NCI-H748 treated with DMSO at 0.1 percent for 48 hours (cell line): ENCODE results near the gene RAB40C.
A peak's percentile ranks its signal among the peaks of the same experiment; 100 is the strongest.

Source experiments
- DNase-seq: peaks from one replicate; lab custom pipeline; 2025; lab: John Stamatoyannopoulos, UW

The RAB40C gene, protein sequence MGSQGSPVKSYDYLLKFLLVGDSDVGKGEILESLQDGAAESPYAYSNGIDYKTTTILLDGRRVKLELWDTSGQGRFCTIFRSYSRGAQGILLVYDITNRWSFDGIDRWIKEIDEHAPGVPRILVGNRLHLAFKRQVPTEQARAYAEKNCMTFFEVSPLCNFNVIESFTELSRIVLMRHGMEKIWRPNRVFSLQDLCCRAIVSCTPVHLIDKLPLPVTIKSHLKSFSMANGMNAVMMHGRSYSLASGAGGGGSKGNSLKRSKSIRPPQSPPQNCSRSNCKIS

DNA sequence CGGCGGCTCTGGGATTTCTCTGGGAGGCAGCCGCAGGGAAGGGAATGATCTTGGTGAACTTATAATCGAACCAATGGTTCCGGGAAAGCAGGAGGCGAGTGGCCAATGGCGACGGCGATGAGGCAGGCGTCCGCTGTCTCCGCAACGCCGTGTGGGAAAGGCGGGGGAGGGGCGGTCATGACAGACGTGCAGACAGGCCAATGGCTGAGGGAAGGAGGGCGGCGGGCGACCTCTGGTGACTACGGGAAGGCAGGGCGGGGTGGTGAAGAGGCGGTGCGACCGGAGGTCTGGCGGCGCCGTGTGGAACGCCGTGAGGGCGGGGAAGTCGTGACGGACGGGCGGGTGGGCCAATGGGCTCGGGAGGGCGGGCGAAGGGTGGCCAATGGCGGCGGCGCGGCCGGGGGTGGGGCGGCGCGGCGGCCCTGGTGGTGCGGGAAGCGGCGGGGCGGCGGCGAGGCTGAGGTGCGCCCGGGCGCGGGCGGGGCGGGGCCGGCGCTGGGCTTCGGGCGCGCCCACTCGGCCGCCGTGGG, at the start of gene RAB40C:
TSS of gene RAB40C (plus strand) at position 409 of the 530 bp plus-strand sequence. CDS start 226 bp downstream, outside the sequence.
- DNase-seq, result peak; percentile 80

DNA sequence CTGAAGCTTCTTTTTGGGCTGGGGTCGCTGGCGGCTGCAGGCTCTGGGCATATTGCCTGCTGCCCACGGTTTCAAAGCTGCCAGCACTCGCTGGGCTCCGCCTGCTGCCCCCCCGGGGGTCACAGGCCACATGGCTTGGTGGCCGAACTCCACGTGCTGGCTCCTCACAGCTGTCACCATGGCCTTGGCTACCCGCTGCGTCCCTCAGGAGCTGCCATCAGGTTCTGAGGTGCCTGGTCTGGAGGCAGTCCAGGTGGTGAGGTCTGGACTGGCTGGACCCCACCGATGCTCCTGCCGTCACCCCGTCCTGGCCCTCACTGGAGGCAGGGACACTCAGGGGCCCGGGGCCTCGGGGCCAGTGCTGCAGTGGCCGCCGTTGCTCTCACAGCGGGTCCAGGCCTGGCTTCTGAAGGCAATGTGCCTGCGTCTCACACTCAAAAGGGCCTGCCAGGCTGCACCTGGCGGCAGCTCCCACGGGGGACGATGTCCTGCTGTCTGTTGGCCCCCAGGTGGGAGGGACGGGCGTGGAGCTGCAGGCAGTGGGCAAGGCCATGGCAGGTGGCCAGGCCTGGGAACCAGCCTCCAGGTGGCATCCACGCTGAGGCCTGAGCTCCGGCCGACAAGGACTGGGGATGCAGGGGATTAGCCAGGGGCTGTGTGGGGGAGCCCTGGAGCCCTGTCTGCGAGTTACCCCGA, 49.1 kb upstream of the RAB40C start:
- DNase-seq, result no peak

DNA sequence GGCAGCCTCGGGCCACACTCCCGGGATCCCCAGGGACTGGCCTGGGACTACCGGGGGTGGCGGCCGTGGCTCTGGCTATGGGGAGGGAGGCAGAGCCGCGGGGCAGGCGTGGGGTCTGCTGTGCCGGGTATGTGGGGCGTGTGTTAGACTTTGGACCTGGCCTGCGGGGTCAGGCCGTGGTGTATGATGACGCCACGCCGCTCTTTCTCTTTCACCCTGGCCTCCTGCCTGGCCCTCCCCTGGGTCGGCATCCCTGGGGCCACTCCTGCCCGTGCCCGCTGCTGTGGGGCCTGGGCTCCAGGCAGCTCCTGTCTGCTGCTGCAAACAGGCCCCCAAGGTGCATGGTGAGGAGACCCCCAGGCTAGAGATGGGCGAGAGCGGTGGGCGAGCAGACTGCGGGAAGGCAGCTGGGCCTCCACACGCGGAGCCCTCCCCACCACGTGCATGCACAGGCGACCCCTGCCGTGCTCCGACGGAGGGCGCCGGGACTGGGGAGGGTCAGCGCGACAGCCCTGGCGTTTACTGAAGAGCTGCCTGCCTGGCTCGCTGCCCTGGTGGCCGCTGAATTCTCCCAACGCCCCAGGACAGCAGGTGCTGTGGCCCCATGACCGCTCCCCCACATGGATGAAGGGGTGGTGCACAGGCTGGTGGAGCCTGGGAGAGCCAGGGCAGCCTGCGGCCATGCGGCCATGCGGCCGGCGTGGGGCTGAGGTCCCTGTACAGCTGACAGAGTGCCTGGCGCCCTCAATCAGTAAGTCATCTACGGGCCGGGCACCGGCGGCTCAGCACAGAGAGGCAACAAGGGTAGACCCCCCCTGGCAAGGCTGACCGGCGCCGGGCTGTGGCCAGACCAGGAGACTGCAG, 46.3 kb upstream of the RAB40C start:
- DNase-seq, result no peak

DNA sequence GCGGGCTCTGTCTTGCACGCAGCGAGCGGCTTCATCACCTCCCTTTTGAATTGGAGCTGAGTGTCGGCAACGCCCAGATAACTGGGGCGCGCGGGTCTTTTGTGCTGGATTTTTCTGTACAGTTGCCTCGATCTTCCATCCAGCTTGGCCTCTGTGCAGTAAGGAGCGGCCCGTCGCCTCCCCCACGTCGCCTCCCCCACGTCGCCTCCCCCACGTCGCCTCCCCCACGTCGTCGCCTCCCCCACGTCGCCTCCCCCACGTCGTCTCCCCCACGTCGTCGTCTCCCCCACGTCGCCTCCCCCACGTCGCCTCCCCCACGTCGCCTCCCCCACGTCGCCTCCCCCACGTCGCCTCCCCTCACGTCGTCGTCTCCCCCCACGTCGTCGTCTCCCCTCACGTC, 45.3 kb upstream of the RAB40C start:
- no peak for DNase-seq

DNA sequence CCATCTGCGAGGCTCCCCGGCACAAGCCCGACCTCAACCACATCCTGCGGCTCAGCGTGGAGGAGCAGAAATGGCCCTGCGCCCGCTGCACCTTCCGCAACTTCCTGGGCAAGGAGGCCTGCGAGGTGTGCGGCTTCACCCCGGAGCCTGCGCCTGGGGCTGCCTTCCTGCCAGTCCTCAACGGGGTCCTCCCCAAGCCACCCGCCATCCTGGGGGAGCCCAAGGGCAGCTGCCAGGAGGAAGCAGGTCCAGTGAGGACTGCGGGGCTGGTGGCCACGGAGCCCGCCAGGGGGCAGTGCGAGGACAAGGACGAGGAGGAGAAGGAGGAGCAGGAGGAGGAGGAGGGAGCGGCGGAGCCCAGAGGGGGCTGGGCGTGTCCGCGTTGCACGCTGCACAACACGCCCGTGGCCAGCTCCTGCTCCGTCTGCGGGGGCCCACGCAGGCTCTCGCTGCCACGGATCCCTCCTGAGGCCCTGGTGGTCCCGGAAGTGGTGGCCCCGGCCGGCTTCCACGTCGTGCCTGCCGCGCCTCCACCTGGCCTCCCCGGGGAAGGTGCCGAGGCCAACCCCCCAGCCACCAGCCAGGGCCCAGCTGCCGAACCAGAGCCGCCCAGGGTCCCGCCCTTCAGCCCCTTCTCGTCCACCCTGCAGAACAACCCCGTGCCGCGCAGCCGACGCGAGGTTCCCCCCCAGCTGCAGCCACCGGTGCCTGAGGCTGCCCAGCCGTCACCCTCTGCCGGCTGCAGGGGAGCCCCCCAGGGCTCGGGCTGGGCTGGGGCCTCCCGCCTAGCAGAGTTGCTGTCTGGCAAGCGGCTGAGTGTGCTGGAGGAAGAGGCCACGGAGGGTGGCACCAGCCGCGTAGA, 42.7 kb upstream of the RAB40C start:
- no peak for DNase-seq

DNA sequence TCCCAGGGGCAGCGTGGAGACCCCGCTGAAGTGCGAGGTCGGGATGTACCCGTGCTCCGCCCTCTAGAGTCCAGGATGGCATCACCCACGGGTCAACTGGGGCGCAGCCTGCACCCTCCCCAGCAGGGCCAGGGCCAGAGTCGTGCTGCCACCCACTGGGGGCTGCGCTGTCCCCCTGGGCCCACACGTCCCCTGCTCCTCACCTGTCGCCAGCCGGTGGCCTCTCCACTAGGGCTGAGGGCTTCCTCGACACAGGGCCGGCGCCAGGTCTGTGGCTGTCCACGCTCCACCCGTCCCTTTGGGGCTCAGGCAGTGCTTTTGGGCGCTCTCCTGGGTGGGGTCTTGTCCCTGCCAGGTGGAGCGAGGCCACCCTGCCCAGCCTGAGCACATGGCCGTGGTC, 41.3 kb upstream of the RAB40C start:
- DNase-seq, result no peak

DNA sequence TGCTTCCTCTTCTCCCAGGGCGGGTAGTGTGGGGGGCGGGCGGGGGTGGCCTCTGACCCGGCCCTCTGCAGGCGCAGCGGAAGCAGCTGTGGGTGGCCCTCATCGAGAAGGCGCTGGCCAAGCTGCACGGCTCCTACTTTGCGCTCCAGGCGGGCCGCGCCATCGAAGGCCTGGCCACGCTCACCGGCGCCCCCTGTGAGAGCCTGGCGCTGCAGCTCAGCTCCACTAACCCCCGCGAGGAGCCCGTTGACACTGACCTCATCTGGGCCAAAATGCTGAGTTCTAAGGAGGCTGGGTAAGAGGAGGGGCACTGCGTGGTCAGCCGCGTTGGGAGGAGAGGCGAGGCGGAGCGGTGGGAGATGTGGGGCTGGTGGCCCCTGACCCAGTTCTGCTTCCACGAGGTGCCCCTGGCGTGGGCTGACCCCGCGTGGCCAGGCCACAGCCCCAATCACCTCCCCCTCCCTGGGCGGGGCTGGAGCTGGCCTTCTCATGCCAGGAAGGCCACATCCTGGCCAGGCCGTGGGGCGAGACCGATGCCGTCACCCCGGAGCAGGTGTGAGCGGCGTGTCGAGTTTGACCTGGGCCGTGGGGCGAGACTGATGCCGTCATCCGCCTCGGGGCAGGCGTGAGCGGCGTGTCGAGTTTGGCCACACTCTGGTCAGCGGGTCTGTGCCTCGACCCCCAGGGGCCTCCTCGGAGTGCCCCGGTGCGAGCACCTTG, 40.2 kb upstream of the RAB40C start:
- DNase-seq, result no peak

DNA sequence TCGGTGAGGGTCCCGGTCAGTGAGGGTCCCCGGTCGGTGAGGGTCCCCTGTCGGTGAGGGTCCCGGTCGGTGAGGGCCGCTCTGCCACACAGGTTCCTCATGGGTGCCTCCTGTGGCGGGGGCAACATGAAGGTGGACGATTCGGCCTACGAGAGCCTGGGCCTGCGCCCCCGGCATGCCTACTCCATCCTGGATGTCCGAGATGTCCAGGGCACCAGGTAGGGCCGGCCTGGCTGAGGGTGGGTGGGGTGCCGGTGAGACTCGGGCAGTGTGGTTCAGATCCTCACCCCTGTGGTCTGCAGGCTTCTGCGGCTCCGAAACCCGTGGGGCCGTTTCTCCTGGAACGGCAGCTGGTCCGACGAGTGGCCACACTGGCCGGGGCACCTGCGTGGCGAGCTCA, 38.7 kb upstream of the RAB40C start:
- DNase-seq, result no peak

DNA sequence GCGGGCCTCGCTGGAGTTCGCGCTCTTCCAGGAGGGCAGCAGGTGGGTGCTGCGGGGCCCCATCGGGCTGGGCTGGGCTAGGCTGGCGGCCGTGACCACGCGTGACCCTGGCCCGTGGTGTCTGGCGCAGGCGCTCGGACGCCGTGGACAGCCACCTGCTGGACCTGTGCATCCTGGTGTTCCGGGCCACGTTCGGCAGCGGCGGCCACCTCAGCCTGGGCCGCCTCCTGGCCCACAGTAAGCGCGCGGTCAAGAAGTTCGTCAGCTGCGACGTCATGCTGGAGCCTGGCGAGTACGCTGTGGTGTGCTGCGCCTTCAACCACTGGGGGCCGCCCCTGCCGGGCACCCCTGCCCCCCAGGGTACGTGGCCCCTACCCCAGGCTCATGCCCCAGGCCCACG, 37.7 kb upstream of the RAB40C start:
- no peak for DNase-seq

DNA sequence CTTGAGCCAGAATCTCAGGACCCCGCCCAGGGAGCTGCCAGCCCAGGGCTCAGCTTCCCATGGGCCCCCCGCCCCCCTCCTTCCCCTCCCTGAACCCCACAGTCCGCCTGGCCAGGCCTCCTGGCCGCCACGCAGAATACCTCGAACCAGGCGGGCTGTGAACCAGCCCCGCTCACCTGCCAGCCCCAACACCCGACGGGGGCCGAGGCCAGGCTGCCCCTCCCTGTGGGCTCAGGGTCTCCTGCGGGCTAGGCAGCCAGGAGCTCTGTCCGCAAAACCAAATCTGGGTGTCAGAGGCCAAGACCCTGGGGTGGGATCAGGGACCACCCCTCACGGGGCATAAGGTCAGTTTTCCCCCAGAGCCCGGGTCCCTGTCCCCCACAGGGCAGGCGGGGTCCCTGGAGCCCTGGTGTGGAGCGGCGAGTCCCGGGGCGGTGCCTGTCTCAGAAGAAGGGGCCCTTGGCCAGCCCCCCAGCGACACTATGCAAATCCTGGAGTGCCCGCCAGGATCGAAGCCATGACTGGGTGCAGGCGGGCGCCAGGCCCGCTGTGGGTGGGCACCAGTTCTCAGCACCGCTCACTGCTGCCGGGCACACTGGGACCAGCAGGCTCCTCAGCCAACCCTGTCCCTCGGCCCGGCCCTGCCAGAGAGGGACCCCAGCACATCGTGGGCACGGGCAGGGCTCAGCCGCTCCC, 36.1 kb upstream of the RAB40C start:
- no peak for DNase-seq

DNA sequence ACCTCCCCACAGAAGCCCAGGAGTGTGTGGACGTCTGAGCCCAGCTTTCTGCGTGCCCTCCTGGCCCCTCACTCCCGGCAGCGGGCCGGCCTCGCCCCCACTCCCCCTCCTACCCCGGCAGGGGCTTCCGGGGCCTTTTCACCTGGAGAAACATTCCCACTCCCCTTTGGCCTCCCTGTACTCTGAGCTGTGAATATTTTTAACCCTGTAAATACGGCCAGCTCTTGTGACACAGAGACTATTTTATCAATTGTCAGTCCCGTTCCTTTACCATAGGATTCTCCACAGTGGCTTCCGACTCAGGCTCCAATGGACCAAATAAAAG, 35.6 kb upstream of the RAB40C start:
- DNase-seq, result no peak

DNA sequence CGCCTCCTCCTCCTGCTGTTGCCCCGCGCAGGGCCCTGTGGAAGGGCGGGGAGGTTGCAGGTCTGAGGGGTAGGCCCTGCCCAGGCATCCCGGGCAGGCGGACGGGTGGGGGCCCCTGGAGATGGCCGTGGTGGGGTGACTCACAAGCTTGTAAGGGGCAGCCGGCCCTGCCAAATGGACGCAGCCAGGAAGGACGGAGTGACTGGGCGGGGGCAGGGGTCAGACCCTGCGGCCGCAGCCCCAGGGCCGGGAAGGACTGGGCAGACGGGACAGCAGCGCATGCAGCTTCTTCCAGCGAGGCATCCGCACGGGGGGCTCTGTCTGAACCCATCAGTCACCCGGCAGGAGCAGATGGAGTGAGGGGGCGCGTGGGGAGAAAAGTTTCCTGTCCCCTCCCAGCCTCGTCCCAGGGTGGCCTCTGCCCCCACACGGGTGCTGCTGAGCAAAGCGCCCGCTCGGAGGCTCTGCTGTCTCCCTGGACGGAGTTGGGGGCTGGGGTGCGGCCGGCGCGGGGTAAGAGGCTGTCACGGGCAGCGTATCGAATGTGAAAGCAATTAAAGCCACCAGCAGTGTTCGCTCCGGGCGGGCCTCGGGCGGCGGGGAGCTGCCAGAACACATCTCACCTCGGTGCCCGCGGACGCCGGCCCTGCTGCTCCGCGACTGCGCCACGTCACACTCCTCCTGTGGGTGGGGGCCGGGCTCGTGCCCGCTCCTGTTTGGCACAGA, 35.1 kb upstream of the RAB40C start:
- no peak for DNase-seq

DNA sequence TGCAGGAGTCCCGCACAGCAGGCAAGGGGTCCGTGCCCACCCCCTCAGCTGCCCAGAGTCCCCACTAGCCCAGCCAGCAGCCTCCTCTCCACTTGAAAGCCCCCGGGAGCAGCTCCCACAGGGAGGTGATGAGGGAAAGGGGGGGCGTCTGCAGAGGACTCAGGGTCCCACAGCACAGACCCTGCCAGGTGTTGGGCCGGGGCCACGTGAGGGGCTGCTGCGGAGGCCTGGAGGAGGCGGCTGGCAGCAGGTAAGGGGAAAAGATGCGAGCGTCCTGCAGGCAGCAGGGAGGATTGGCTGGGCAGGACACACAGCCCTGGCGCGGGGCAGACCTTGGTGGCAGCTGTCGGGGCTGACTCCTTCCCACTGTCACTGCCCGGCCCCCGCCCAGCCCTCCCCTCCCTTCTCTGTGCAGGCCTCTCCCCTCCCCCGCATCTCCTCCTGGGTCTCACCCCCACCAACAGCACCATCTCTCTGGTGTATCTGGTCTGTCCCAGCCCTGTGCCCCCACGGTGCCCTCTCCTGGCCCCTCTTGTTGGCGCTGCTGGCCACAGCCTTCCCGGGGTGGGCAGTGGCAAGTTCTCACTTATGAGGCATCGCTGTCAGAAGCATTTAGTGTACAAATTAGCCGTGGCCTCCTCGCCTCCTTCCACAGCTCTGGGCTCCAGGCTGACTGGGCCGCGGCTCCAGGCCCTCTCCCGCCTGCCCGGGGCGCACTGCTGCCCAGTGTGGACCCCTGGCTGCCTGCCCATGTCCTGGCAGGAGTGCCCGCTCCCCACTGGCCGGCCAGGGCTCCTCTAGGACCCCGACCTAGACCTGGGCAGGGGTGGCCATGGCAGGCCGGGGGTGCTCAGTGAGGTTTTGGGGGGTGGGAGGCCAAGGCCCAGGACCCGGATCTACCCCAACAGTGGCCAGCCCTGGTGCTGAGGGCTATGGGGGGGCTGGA, 34.1 kb upstream of the RAB40C start:
- DNase-seq, result no peak

DNA sequence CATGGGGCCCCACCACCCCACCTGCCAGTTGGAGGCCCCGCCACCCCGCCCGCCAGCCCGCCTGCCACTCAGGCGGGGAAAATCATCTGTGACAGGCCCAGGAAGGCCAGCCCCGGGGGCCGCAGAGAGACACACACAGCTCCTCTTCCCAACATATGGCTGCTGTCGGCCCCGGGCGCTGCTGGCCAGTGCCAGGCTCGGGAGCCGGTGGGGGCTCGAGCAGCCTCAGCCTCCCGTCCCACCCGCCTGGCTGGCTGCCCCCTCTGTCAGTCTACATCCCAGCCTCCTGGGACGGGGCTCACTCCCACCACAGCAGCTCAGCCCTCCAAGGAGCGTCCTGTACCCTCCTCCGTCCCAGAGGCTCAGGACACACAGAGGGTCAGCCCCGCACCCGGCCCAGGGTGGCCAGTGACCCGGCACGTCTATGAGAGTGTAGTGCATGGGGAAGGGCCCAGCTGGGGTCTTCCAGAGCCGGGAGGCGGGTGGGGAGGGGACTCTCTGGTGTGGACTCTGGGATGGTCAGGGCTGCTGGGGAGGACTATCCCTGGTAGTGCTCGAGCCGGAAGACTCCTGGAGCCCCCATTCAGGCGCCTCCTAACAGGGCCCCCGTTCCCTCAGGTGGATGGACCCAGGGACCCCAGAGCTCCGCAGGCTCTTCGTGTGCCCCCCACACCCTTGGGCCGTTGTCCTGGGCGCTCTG, 33.2 kb upstream of the RAB40C start:
- no peak for DNase-seq

DNA sequence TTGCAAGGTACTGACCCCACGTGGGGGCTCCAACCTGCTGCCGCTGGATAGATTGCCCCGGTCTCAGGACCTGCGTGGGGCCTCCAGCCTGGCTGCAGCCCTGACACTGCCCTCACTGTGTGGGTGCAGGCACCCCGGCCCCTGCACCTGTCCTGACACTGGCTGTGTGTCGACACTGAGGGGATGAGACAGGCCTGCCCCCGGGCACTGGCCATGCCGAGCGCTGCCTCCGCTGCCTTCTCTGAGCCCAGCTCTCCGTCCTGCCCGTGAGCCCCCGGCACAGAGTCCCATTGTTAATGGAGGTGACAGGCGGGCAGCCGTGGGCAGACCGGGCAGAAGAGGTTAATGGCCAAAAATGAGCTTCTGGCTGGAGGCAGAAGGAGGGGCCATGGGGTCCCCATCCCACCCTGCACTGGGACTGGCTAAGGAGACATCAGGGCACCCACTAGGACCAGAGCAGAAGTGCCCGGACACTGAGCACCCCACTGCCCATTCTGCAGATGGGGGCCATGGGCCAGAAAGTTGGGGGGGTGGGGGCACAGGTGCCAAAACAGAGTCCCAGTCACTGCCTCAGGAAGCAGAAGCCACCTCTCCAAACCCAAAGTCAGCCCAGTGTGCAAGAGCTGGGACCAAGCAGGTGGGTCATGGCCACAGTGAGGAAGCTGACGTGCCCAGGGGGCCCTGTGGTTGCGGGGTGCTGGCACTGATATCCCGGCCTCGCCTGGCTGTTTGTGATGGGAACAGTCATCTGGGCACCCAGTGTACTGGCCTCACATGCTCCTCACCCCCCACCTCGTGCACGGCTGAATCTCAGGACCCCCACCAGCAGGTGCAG, 32.2 kb upstream of the RAB40C start:
- no peak for DNase-seq

DNA sequence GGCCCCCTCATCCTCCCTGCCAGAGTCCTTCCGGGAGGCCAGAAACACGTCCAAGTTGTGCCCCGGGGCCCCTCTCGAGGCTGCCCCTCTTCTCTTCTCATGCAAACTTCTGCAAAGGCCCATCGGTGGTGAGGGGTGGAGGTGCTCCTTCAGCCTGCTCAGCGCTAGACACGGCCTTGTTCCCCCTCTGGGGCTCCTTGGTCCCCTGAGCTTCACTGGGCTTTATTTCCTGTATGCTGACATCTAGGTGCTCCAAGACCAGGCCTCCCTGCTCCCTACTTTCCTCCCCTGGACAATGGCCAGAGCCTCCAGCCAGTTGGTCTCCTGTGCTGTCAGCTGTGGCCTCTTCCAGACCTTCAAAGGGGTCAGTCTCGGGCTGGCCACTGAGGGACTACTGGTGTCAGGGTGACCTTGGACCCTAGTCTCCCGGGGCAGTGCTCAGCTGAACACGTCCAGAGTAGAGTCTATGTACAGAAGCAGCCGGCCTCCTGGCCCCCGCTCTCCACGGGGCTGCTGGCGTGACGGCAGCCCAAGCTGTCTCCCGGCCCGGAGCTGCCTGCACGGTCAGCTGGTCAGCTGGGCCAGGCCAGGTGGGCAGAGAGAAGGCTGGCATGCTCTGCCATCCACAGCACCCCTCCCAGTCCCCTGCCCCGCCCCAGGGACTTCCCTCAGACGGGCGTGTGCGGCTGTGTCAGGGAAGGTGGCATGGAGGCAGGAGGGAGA, 31.4 kb upstream of the RAB40C start:
- no peak for DNase-seq

DNA sequence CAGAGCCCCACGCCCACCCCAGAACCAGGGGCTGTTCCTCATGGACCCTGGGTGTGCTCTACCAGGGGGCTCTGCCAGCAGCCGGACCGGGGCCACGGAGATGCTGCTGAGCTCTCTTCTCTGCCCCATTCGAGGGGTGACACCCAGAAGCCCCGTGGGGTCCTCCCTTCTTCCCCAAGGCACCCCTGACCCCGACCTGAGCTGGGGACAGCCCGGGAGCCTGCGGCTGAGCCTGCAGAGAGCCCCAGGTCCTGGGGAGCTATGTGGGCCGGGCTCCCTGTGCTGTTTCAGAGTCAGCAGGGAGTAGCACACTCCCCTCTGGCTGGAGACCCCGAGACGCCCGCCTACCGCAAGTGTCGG, 30.9 kb upstream of the RAB40C start:
- DNase-seq, result no peak
